GM19467 (cell line): ENCODE data around the gene PXMP4.

Source experiments
- ATAC-seq: cut with Tn5 transposase; IDR thresholded peaks from one replicate; pipeline ENCODE4 v1.9.1; 2021; ENCODE audit warnings: mild to moderate bottlenecking, moderate library complexity; ENCODE audit not compliant: unreplicated experiment

PXMP4 gene

GRCh38 chr20:33685328-33686099 is 34.6 kb downstream of the PXMP4 start:
- ATAC-seq = peak; percentile 44

GRCh38 chr20:33684533-33685327 is 35.4 kb downstream of the PXMP4 start:
- no peak for ATAC-seq

- ATAC-seq = no peak
Measured at GRCh38 chr20:33681728-33682353, 38.3 kb downstream of the PXMP4 start.

GRCh38 chr20:33681288-33681687 is 38.8 kb downstream of the PXMP4 start:
- no peak for ATAC-seq

- ATAC-seq = no peak
Measured at GRCh38 chr20:33680686-33681085, 39.4 kb downstream of the PXMP4 start.

- ATAC-seq = peak; percentile 57
Measured at GRCh38 chr20:33679758-33680485, 40.2 kb downstream of the PXMP4 start.

- no peak for ATAC-seq
Measured at GRCh38 chr20:33677991-33678702, 42.0 kb downstream of the PXMP4 start.

GRCh38 chr20:33676652-33677645 is 43.2 kb downstream of the PXMP4 start:
- ATAC-seq = no peak

GRCh38 chr20:33676121-33676520 is 44.0 kb downstream of the PXMP4 start:
- ATAC-seq = no peak

GRCh38 chr20:33675136-33675959 is 44.8 kb downstream of the PXMP4 start:
- ATAC-seq = no peak

- no peak for ATAC-seq
Measured at GRCh38 chr20:33674294-33675135, 45.6 kb downstream of the PXMP4 start, which contains the start of gene NECAB3. Gene NECAB3, minus strand, starts transcription at chr20:33674428. Its CDS starts 76 bp downstream, at chr20:33674352.

- ATAC-seq = no peak
Measured at GRCh38 chr20:33673410-33674293, 46.5 kb downstream of the PXMP4 start.

- no peak for ATAC-seq
Measured at GRCh38 chr20:33673114-33673409, 47.0 kb downstream of the PXMP4 start.

GRCh38 chr20:33672426-33673113 is 47.5 kb downstream of the PXMP4 start:
- ATAC-seq = no peak

GRCh38 chr20:33671573-33672288 is 48.4 kb downstream of the PXMP4 start:
- no peak for ATAC-seq
